WTC11 (cell line): ENCODE data around the gene NUCB2. TPM values are rescaled to one million over a fixed set of nuclear protein-coding genes. Genes with fewer than 3 reads are reported as not detected.

Source experiments
- ATAC-seq: fragments of 200-7000 bp; cut with Tn5 transposase; 2 replicates; pipeline ENCODE4 v1.10.0; 2021; ENCODE audit warnings: mild to moderate bottlenecking, moderate library complexity
- CTCF ChIA-PET: fragments of 300-600 bp; sonication (Branson Sonifier 250); formaldehyde crosslinking; loops from one replicate; lab custom pipeline; 2021; ENCODE audit warnings: antibody characterized with exemption; lab: Charles Lee
- POLR2A ChIA-PET: fragments of 350-600 bp; sonication (Branson Sonifier 250); formaldehyde crosslinking; loops from one replicate; lab custom pipeline; 2021; ENCODE audit warnings: antibody characterized with exemption; lab: Charles Lee
- DNase-seq: peaks from one replicate; pipeline ENCODE4 v3.0.0; 2021; ENCODE audit warnings: low spot score
- H3K27ac Mint-ChIP-seq: 2 replicates; pipeline ENCODE4 v1.8.0; 2021; ENCODE audit warnings: mixed read lengths
- H3K27me3 Mint-ChIP-seq: 2 replicates; pipeline ENCODE4 v1.8.0; 2021; ENCODE audit warnings: low read depth, mild to moderate bottlenecking, moderate library complexity, mixed read lengths
- H3K36me3 Mint-ChIP-seq: 2 replicates; pipeline ENCODE4 v1.8.0; 2021; ENCODE audit warnings: mixed read lengths
- H3K4me1 Mint-ChIP-seq: 2 replicates; pipeline ENCODE4 v1.8.0; 2022; ENCODE audit warnings: mixed read lengths
- H3K4me3 Mint-ChIP-seq: 2 replicates; pipeline ENCODE4 v1.8.0; 2021; ENCODE audit warnings: mild to moderate bottlenecking, moderate library complexity, mixed read lengths
- H3K9me3 Mint-ChIP-seq: 2 replicates; pipeline ENCODE4 v1.8.0; 2021; ENCODE audit warnings: mixed read lengths
- AFF4 ChIP-seq: sonication (generic); formaldehyde crosslinking; IDR thresholded peaks from 2 replicates; pipeline ENCODE4 v1.8.1; 2023; ENCODE audit warnings: mild to moderate bottlenecking, missing genetic modification reagents, borderline replicate concordance
- AR ChIP-seq: fragments of 250-450 bp; sonication (Bioruptor Pico); IDR thresholded peaks from 2 replicates; pipeline ENCODE4 v1.9.0; 2021; ENCODE audit warnings: mild to moderate bottlenecking
- ATF1 ChIP-seq: sonication (generic); formaldehyde crosslinking; IDR thresholded peaks from 2 replicates; pipeline ENCODE4 v1.8.1; 2023; ENCODE audit warnings: mild to moderate bottlenecking, moderate library complexity, missing genetic modification reagents
- CREB1 ChIP-seq: sonication (generic); formaldehyde crosslinking; IDR thresholded peaks from 2 replicates; pipeline ENCODE4 v1.8.0; 2023; ENCODE audit warnings: mild to moderate bottlenecking, missing genetic modification reagents
- EMX1 ChIP-seq: fragments of 250-450 bp; sonication (Bioruptor Pico); IDR thresholded peaks from 2 replicates; pipeline ENCODE4 v1.8.0; 2021; ENCODE audit warnings: mild to moderate bottlenecking
- FOXK1 ChIP-seq: sonication (generic); formaldehyde crosslinking; IDR thresholded peaks from 2 replicates; pipeline ENCODE4 v1.8.0; 2022; ENCODE audit warnings: mild to moderate bottlenecking, moderate library complexity, missing genetic modification reagents
- FOXP4 ChIP-seq: sonication (generic); formaldehyde crosslinking; IDR thresholded peaks from 2 replicates; pipeline ENCODE4 v1.8.0; 2022; ENCODE audit warnings: mild to moderate bottlenecking, missing genetic modification reagents
- GRHL2 ChIP-seq: fragments of 250-450 bp; sonication (Bioruptor Pico); IDR thresholded peaks from 2 replicates; pipeline ENCODE4 v1.8.0; 2022; ENCODE audit warnings: mild to moderate bottlenecking, moderate library complexity; ENCODE audit not compliant: insufficient replicate concordance, severe bottlenecking
- IRF2 ChIP-seq: sonication (generic); formaldehyde crosslinking; IDR thresholded peaks from 2 replicates; pipeline ENCODE4 v1.8.0; 2022; ENCODE audit warnings: low read depth, missing genetic modification reagents, borderline replicate concordance
- JAZF1 ChIP-seq: fragments of 250-450 bp; sonication (Bioruptor Pico); IDR thresholded peaks from 2 replicates; pipeline ENCODE4 v1.9.0; 2021; ENCODE audit warnings: moderate library complexity, mild to moderate bottlenecking, inconsistent platforms
- KAT7 ChIP-seq: sonication (generic); formaldehyde crosslinking; IDR thresholded peaks from 2 replicates; pipeline ENCODE4 v1.8.1; 2023; ENCODE audit warnings: missing genetic modification reagents, mild to moderate bottlenecking, borderline replicate concordance
- NFATC4 ChIP-seq: fragments of 250-450 bp; sonication (Bioruptor Pico); IDR thresholded peaks from 2 replicates; pipeline ENCODE4 v1.9.0; 2021; ENCODE audit warnings: mild to moderate bottlenecking
- NFE2L1 ChIP-seq: sonication (generic); formaldehyde crosslinking; IDR thresholded peaks from 2 replicates; pipeline ENCODE4 v1.8.1; 2023; ENCODE audit warnings: missing genetic modification reagents
- NR2C2 ChIP-seq: sonication (generic); formaldehyde crosslinking; IDR thresholded peaks from 2 replicates; pipeline ENCODE4 v1.8.0; 2022; ENCODE audit warnings: mild to moderate bottlenecking, missing genetic modification reagents
- NR3C1 ChIP-seq: sonication (generic); formaldehyde crosslinking; conservative IDR thresholded peaks from 2 replicates; pipeline ENCODE4 v1.8.1; 2023; ENCODE audit warnings: low read depth, mild to moderate bottlenecking, missing genetic modification reagents
- PRRX2 ChIP-seq: fragments of 250-450 bp; sonication (Bioruptor Pico); IDR thresholded peaks from 2 replicates; pipeline ENCODE4 v1.8.0; 2021; ENCODE audit warnings: mild to moderate bottlenecking
- RELA ChIP-seq: sonication (generic); formaldehyde crosslinking; IDR thresholded peaks from 2 replicates; pipeline ENCODE4 v1.8.1; 2022; ENCODE audit warnings: missing genetic modification reagents, mild to moderate bottlenecking, borderline replicate concordance
- SMAD4 ChIP-seq: sonication (generic); formaldehyde crosslinking; IDR thresholded peaks from 2 replicates; pipeline ENCODE4 v1.8.0; 2022; ENCODE audit warnings: mild to moderate bottlenecking, missing genetic modification reagents
- TCF7 ChIP-seq: sonication (generic); formaldehyde crosslinking; IDR thresholded peaks from 2 replicates; pipeline ENCODE4 v1.8.0; 2022; ENCODE audit warnings: mild to moderate bottlenecking, low read depth, missing genetic modification reagents, moderate library complexity
- USF2 ChIP-seq: sonication (generic); formaldehyde crosslinking; IDR thresholded peaks from 2 replicates; pipeline ENCODE4 v1.8.1; 2023; ENCODE audit warnings: mild to moderate bottlenecking, missing genetic modification reagents, moderate library complexity
- ZBTB21 ChIP-seq: sonication (generic); formaldehyde crosslinking; IDR thresholded peaks from 2 replicates; pipeline ENCODE4 v1.8.1; 2023; ENCODE audit warnings: mild to moderate bottlenecking, missing genetic modification reagents, borderline replicate concordance
- ZNF121 ChIP-seq: sonication (generic); formaldehyde crosslinking; IDR thresholded peaks from 2 replicates; pipeline ENCODE4 v1.8.0; 2023; ENCODE audit warnings: missing genetic modification reagents
- ZNF317 ChIP-seq: sonication (generic); formaldehyde crosslinking; IDR thresholded peaks from 2 replicates; pipeline ENCODE4 v1.8.1; 2023; ENCODE audit warnings: low read depth, mild to moderate bottlenecking, moderate library complexity, missing genetic modification reagents, borderline replicate concordance
- ZNF396 ChIP-seq: fragments of 250-450 bp; sonication (Bioruptor Pico); IDR thresholded peaks from 2 replicates; pipeline ENCODE4 v1.8.0; 2021; ENCODE audit warnings: mild to moderate bottlenecking, moderate library complexity, borderline replicate concordance
- total RNA-seq: library from RNA; stranded (reverse); gene quantifications from 3 replicates; pipeline ENCODE4 v1.2.3, GENCODE V29; 2021

Gene NUCB2
- total RNA-seq, 1 experiment from 2014 or later, result 16.1 TPM

- no peak for TF ChIP-seq AR (CRISPR knock-in tag)
- no peak for TF ChIP-seq NR2C2 (CRISPR knock-in tag)
- TF ChIP-seq GRHL2, result no peak
- no peak for TF ChIP-seq PRRX2 (CRISPR knock-in tag)
- no peak for TF ChIP-seq KAT7 (CRISPR knock-in tag)
- no peak for TF ChIP-seq FOXP4 (CRISPR knock-in tag)
- no peak for TF ChIP-seq ZBTB21 (CRISPR knock-in tag)
Observed at GRCh38 chr11:17371614-17372013, 95.1 kb downstream of the NUCB2 start (continued).

GRCh38 chr11:17375547-17375946 is 99.0 kb downstream of the NUCB2 start:
- peaks cover 58% of the 10 kb centered on the region for H3K36me3 Mint-ChIP-seq

GRCh38 chr11:17376493-17376892 is 100.0 kb downstream of the NUCB2 start:
- no peak for TF ChIP-seq ATF1 (CRISPR knock-in tag)
- TF ChIP-seq USF2, result no peak
- no peak for TF ChIP-seq EMX1 (CRISPR knock-in tag)
- no peak for TF ChIP-seq SMAD4 (CRISPR knock-in tag)
- TF ChIP-seq TCF7 (CRISPR knock-in tag), result no peak
- no peak for TF ChIP-seq NFE2L1 (CRISPR knock-in tag)
- TF ChIP-seq NFATC4 (CRISPR knock-in tag), result no peak
- no peak for TF ChIP-seq JAZF1 (CRISPR knock-in tag)
- Mint-ChIP-seq H3K4me1 (no peaks in the 10 kb centered on the region), H3K9me3 (peaks cover 65% of the 10 kb centered on the region), H3K4me3 (no peak overlapping the region), H3K27me3 (peaks cover 20% of the 10 kb centered on the region), H3K27ac (no peak overlapping the region), H3K36me3 (peaks cover 48% of the 10 kb centered on the region)
- ATAC-seq (no peak), DNase-seq (no peak)
- ChIA-PET POLR2A (no interaction called here), CTCF (no interaction called here)

More at GRCh38 chr11:17375547-17375946, 99.0 kb downstream of the NUCB2 start:
- peaks cover 27% of the 10 kb centered on the region for H3K27me3 Mint-ChIP-seq
- no peaks in the 10 kb centered on the region for H3K4me1 Mint-ChIP-seq
- H3K9me3 Mint-ChIP-seq, result peaks cover 74% of the 10 kb centered on the region
- DNase-seq (no peak), ATAC-seq (no peak)
- no peak overlapping the region for H3K27ac Mint-ChIP-seq
- no peak overlapping the region for H3K4me3 Mint-ChIP-seq
- CTCF ChIA-PET, result interaction anchor here (1.2 to 1.5 kb wide), 4 partner anchors 8 to 153 kb away, joined by 3 to 5 read pairs (median 4); no protein-coding TSS in a partner anchor
- POLR2A ChIA-PET, result no interaction called here
- TF ChIP-seq NR3C1 (CRISPR knock-in tag), result no peak
- TF ChIP-seq CREB1 (CRISPR knock-in tag), result no peak
- no peak for TF ChIP-seq RELA (CRISPR knock-in tag)
- TF ChIP-seq IRF2, result no peak
- TF ChIP-seq ZNF121, result no peak
- TF ChIP-seq FOXK1, result no peak
- no peak for TF ChIP-seq ZNF396 (CRISPR knock-in tag)
- no peak for TF ChIP-seq JAZF1 (CRISPR knock-in tag)
- no peak for TF ChIP-seq ZNF317 (CRISPR knock-in tag)
- no peak for TF ChIP-seq AFF4 (CRISPR knock-in tag)
